K562 (cell line): ENCODE data around the gene AK2. TPM values are rescaled to one million over a fixed set of nuclear protein-coding genes. Genes with fewer than 3 reads are reported as not detected.

Source experiments
- ATAC-seq: fragments of 200-7000 bp; cut with Tn5 transposase; 3 replicates; pipeline ENCODE4 v1.9.1; 2020; ENCODE audit warnings: moderate library complexity
- BruUV-seq: library from RNA; stranded (reverse); fragments of 400-500 nt; replicated peaks from 2 replicates; lab custom pipeline; 2021; lab: Mats Ljungman, UMichigan
- CTCF ChIA-PET: fragments of 300-600 bp; formaldehyde crosslinking; extraction: SDS; loops from one replicate; lab custom pipeline; 2021; ENCODE audit warnings: low intra/inter-chr PET ratio; lab: Yijun Ruan, JAX
- POLR2A ChIA-PET: fragments of 300-600, 350-650 bp; sonication (Branson Sonifier 250); formaldehyde crosslinking; extraction: SDS; loops from one replicate; lab custom pipeline; 2021; ENCODE audit warnings: antibody characterized with exemption, inconsistent platforms; lab: Yijun Ruan, JAX
- DNase-seq, 4 experiments: peaks; one replicate each; pipeline versions ENCODE4 v3.0.0 to v3.0.0-alpha.2; 2011 to 2018; ENCODE audit warnings: low spot score in 3 of 4, mixed read lengths in 3 of 4; ENCODE audit errors: extremely low read depth in 1 of 4
- FAIRE-seq: peaks from 2 replicates; lab custom pipeline; 2011; peaks lifted over from hg19 to GRCh38; lab: Jason Lieb, UNC
- H2AFZ ChIP-seq: 2 replicates; pipeline ENCODE4 v1.6.0; 2011; ENCODE audit warnings: low read depth, low read length, control low read depth, inconsistent platforms
- H3K27ac ChIP-seq: fragments of 200-600 bp; 3 replicates; pipeline ENCODE4 v1.8.0; 2011; ENCODE audit warnings: low read depth, mild to moderate bottlenecking, control low read depth, inconsistent platforms, low read length, moderate library complexity, mixed read lengths; ENCODE audit errors: extremely low read depth
- H3K27me3 ChIP-seq, 2 experiments: fragments of 300-600 bp in 1 of 2; 2 replicates in 1 of 2; 3 replicates in 1 of 2; pipeline versions ENCODE4 v1.6.0 to v1.8.0; 2011; ENCODE audit warnings: inconsistent platforms in 2 of 2, low read length in 2 of 2, mild to moderate bottlenecking in 1 of 2, mixed read lengths in 1 of 2, moderate library complexity in 1 of 2; ENCODE audit not compliant: control insufficient read depth in 2 of 2, insufficient read depth in 2 of 2
- H3K36me3 ChIP-seq: fragments of 300-600 bp; 3 replicates; pipeline ENCODE4 v1.8.0; 2011; ENCODE audit warnings: mild to moderate bottlenecking, low read length, inconsistent platforms; ENCODE audit not compliant: control insufficient read depth, insufficient read depth
- H3K4me1 ChIP-seq, 2 experiments: fragments of 200-600 bp in 1 of 2; replicated peaks in 1 of 2; 2 replicates in 1 of 2; 3 replicates in 1 of 2; pipeline versions ENCODE4 v1.5.1 to v1.8.0; 2011; ENCODE audit warnings: inconsistent platforms in 2 of 2, low read length in 2 of 2, mild to moderate bottlenecking in 1 of 2, mixed read lengths in 1 of 2, moderate library complexity in 1 of 2; ENCODE audit not compliant: control insufficient read depth in 2 of 2, insufficient read depth in 2 of 2
- H3K4me2 ChIP-seq: 2 replicates; pipeline ENCODE4 v1.6.1; 2011; ENCODE audit warnings: low read length, control low read depth, inconsistent platforms, mixed read lengths; ENCODE audit not compliant: insufficient read depth
- H3K4me3 ChIP-seq: fragments of 200-600 bp; sonication (generic), shearing (Covaris generic); 2 replicates; pipeline ENCODE4 v1.5.1; 2016; ENCODE audit warnings: control low read depth, inconsistent platforms
- H3K79me2 ChIP-seq: fragments of 200-600 bp; 3 replicates; pipeline ENCODE4 v1.8.0; 2011; ENCODE audit warnings: low read length, inconsistent platforms; ENCODE audit not compliant: control insufficient read depth, insufficient read depth
- H3K9ac ChIP-seq, 2 experiments: 2 replicates each; pipeline versions ENCODE4 v1.6.0 to v1.6.1; 2011; ENCODE audit warnings: low read depth in 2 of 2, low read length in 2 of 2, control low read depth in 1 of 2, inconsistent platforms in 1 of 2, mild to moderate bottlenecking in 1 of 2, mixed read lengths in 1 of 2; ENCODE audit not compliant: insufficient read depth in 1 of 2
- H3K9me1 ChIP-seq: one replicate; pipeline ENCODE4 v1.6.0; 2011; ENCODE audit warnings: inconsistent platforms, mild to moderate bottlenecking, low read length, moderate library complexity; ENCODE audit not compliant: control insufficient read depth, insufficient read depth
- H3K9me3 ChIP-seq: replicated peaks from 2 replicates; pipeline ENCODE4 v1.5.1; 2011; ENCODE audit warnings: low read depth, low read length, inconsistent platforms; ENCODE audit not compliant: control insufficient read depth, insufficient read depth
- H4K20me1 ChIP-seq: replicated peaks from 2 replicates; pipeline ENCODE4 v1.6.1; 2011; ENCODE audit warnings: low read length, inconsistent platforms, mixed read lengths; ENCODE audit not compliant: control insufficient read depth, insufficient read depth
- DIDO1 ChIP-seq: fragments of 450-650 bp; IDR thresholded peaks from 2 replicates; pipeline ENCODE4 v1.6.1; 2016; ENCODE audit warnings: low read depth, missing biosample characterization, missing genetic modification characterization
- PKNOX1 ChIP-seq: fragments of 450-650 bp; IDR thresholded peaks from 2 replicates; pipeline ENCODE4 v1.6.1; 2016
- ZC3H8 ChIP-seq: fragments of 450-650 bp; IDR thresholded peaks from 2 replicates; pipeline ENCODE4 v1.6.1; 2017
- ZNF830 ChIP-seq: fragments of 250-450 bp; sonication (Bioruptor Pico); IDR thresholded peaks from 2 replicates; pipeline ENCODE4 v1.5.0; 2021; ENCODE audit warnings: mild to moderate bottlenecking
- WGBS: fragments of 100-300 bp; shearing (Covaris generic); methylation state at CpG from one replicate; pipeline ENCODE4 v1.1.6; 2016; ENCODE audit warnings: low coverage, mixed read lengths; ENCODE audit not compliant: insufficient coverage; ENCODE audit errors: missing lambda C conversion rate; 5-methylcytosine and 5-hydroxymethylcytosine counted together
- in situ Hi-C: fragments of 300-500 bp; cut with MboI; formaldehyde crosslinking; loops from 4 replicates; pipeline ENCODE4 v1.15.0; 2018; ENCODE audit warnings: inconsistent platforms, mixed read lengths
- intact Hi-C: fragments of 100-400 bp; cut with micrococcal nuclease; formaldehyde crosslinking; loops from 2 replicates; pipeline ENCODE4 v1.14.2; 2022
- polyA plus RNA-seq, 8 experiments: library from polyadenylated mRNA; depleted of rRNA in 4 of 8; stranded (reverse) in 5 of 8; unstranded in 3 of 8; fragments of >200 nt; fragmentation: Nextera tagmentation in 2 of 8; fragmentation: Illumina TruSeq in 1 of 8; extraction: Ambion mirVana in 2 of 8; extraction: Trizol in 1 of 8; gene quantifications; 2 replicates each; pipeline versions ENCODE4 v1.2.1 to v1.2.3, GENCODE V29; 2011 to 2014; ENCODE audit warnings: inconsistent platforms in 1 of 8, missing spikeins in 1 of 8
- total RNA-seq, 7 experiments: library from RNA; depleted of rRNA in 6 of 7; stranded (reverse); fragments of >200 nt in 6 of 7; fragmentation: Illumina TruSeq in 2 of 7; extraction: Trizol in 2 of 7; gene quantifications; 2 replicates each; pipeline versions ENCODE4 v1.2.1 to v1.2.3, GENCODE V29; 2011 to 2021; ENCODE audit warnings: low replicate concordance in 1 of 7
- TF ChIP-seq, protein P1 (sequence below), 2 experiments: fragments of 200-800 bp in 1 of 2; sonication (Bioruptor generic) in 1 of 2; sonication (generic) in 1 of 2; formaldehyde crosslinking in 1 of 2; IDR thresholded peaks in 1 of 2; conservative IDR thresholded peaks in 1 of 2; 2 replicates each; pipeline versions ENCODE4 v1.5.0 to v1.6.1; 2016 to 2020; ENCODE audit warnings: missing compliant biosample characterization in 1 of 2, missing genetic modification characterization in 1 of 2, missing genetic modification reagents in 1 of 2

Gene AK2
- total and polyA plus RNA-seq, 9 of the 15 experiments (the other 6 are each of a cell fraction or from before 2014, with no cell fraction given) = 105 to 1,050 (median 509) TPM

DNA sequence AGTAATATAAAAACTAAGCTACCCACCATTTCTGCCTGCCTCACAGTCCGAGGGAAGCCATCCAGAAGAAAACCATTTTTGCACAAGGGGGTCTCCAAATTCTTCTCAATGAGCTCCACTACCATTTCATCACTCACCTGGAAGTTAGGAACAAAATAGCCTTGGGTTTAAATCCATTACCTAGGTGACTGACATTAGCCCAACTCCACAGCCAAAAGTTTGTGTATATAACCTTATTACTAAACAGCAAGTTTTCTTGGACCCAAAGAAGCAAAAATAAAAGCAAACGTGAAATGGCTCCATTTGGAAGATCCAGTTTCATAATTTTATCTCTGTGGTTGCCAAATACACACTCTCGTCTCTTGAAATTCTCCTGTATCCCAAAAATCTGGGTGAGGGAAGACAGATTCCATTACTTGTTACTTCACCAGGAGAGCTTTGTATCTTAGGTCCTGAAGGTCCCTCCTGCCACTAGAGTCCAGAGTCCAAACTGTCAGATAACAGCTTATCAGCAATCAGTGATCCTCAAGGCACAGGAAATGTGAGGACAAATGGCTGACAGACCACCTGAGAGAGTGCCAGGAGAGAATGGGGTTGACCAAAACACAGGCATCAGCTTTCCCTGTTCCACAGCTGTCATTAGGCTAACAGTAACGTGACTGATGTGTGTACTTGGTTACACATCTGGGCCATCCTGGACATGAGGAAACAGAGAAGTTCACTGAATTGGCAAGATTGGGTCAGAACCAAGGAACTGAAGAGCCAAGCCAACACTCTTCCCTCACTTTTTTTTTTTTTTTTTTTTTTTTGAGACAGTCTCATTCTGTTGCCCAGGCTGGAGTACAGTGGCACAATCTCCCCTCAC lies 14.9 kb downstream of the AK2 start:
- TF ChIP-seq ZNF830 (CRISPR knock-in tag) (0 out of 2 replicates have a peak, but pooled peaks have one; percentile 36), ZC3H8 (no peak), PKNOX1 (peak; percentile 33; the same call in 1 of the 2 replicates), DIDO1 (no peak)
- TF ChIP-seq, protein P1, sequence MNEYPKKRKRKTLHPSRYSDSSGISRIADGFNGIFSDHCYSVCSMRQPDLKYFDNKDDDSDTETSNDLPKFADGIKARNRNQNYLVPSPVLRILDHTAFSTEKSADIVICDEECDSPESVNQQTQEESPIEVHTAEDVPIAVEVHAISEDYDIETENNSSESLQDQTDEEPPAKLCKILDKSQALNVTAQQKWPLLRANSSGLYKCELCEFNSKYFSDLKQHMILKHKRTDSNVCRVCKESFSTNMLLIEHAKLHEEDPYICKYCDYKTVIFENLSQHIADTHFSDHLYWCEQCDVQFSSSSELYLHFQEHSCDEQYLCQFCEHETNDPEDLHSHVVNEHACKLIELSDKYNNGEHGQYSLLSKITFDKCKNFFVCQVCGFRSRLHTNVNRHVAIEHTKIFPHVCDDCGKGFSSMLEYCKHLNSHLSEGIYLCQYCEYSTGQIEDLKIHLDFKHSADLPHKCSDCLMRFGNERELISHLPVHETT (CRISPR knock-in tag; conservative IDR thresholded peaks at IDR 0.05 in 1 of 2, IDR thresholded peaks at IDR 0.05 in 1 of 2) = no peak
- TF ChIP-seq, all 486 proteins: peak for 2
- H3K9me1 ChIP-seq = no peaks in the 10 kb centered on the region
- peaks cover 65% of the 10 kb centered on the region for H3K79me2 ChIP-seq
- CTCF ChIA-PET = no interaction called here
- WGBS = 84% methylated on average over 4 of the region's 4 CpGs
- H3K36me3 ChIP-seq = peaks cover 94% of the 10 kb centered on the region
- no peaks in the 10 kb centered on the region for H3K27me3 ChIP-seq
- H3K9ac ChIP-seq = no peak overlapping the region
- H4K20me1 ChIP-seq = peaks cover 29% of the 10 kb centered on the region
- peaks cover 11 to 19% of the 10 kb centered on the region in 2 experiments for H3K4me1 ChIP-seq
- TSS peak; percentile 14 for BruUV-seq
- intact Hi-C loops = no loop called here
- H3K4me3 ChIP-seq = no peak overlapping the region
- no peak overlapping the region for H3K4me2 ChIP-seq
- POLR2A ChIA-PET = interaction anchor here (0.8 to 2.6 kb wide), 10 partner anchors 9 to 57 kb away, joined by 3 to 19 read pairs (median 4); partner anchors contain the start of gene RNF19B
- no peak overlapping the region; the same call in 2 of the 3 replicates for H3K27ac ChIP-seq
- no peak overlapping the region for H2AFZ ChIP-seq
- DNase-seq (no peak), FAIRE-seq (no peak), ATAC-seq (no peak)
- in situ Hi-C loops = no loop called here
- no peaks in the 10 kb centered on the region for H3K9me3 ChIP-seq
